SK-N-SH treated with all-trans-retinoic acid at 6 μM for 48 hours (cell line): Measurements from ENCODE around the gene MTCL3.

Experiments used
- ATAC-seq: fragments of 200-7000 bp; cut with Tn5 transposase; 3 replicates; pipeline ENCODE4 v1.9.1; 2020; ENCODE audit warnings: mild to moderate bottlenecking, moderate library complexity
- ARNTL ChIP-seq: fragments of 450-650 bp; formaldehyde crosslinking; IDR thresholded peaks from 2 replicates; pipeline ENCODE4 v1.5.0; 2020; ENCODE audit warnings: low read depth, mild to moderate bottlenecking, moderate library complexity, borderline replicate concordance
- BACH2 ChIP-seq: fragments of 250-450 bp; sonication (Bioruptor Pico); IDR thresholded peaks from 2 replicates; pipeline ENCODE4 v1.9.0; 2021; ENCODE audit warnings: mild to moderate bottlenecking, borderline replicate concordance
- CSDC2 ChIP-seq: fragments of 250-450 bp; sonication (Bioruptor Pico); IDR thresholded peaks from 2 replicates; pipeline ENCODE4 v1.5.0; 2020; ENCODE audit warnings: mild to moderate bottlenecking, moderate library complexity
- ESRRG ChIP-seq: fragments of 250-450 bp; sonication (Bioruptor Pico); IDR thresholded peaks from 2 replicates; pipeline ENCODE4 v1.6.1; 2021; ENCODE audit warnings: mild to moderate bottlenecking
- GLIS3 ChIP-seq: fragments of 250-450 bp; sonication (Bioruptor Pico); IDR thresholded peaks from 2 replicates; pipeline ENCODE4 v1.5.0; 2020; ENCODE audit warnings: mild to moderate bottlenecking, moderate library complexity
- ISL1 ChIP-seq: fragments of 250-450 bp; sonication (Bioruptor Pico); IDR thresholded peaks from 2 replicates; pipeline ENCODE4 v2.1.2; 2022; ENCODE audit warnings: mild to moderate bottlenecking, moderate library complexity
- OSR1 ChIP-seq: fragments of 250-450 bp; sonication (Bioruptor Pico); IDR thresholded peaks from 2 replicates; pipeline ENCODE4 v1.8.0; 2022; ENCODE audit warnings: moderate library complexity, mild to moderate bottlenecking, inconsistent platforms
- PATZ1 ChIP-seq: fragments of 250-450 bp; sonication (Bioruptor Pico); IDR thresholded peaks from 2 replicates; pipeline ENCODE4 v1.8.0; 2020; ENCODE audit warnings: mild to moderate bottlenecking, moderate library complexity, borderline replicate concordance
- PPARA ChIP-seq: fragments of 250-450 bp; sonication (Bioruptor Pico); IDR thresholded peaks from 2 replicates; pipeline ENCODE4 v1.5.0; 2020; ENCODE audit warnings: mild to moderate bottlenecking, borderline replicate concordance
- RARB ChIP-seq: fragments of 250-450 bp; sonication (Bioruptor Pico); IDR thresholded peaks from 2 replicates; pipeline ENCODE4 v1.8.0; 2021; ENCODE audit warnings: mild to moderate bottlenecking, moderate library complexity
- SNAI2 ChIP-seq: fragments of 250-450 bp; sonication (Bioruptor Pico); IDR thresholded peaks from 2 replicates; pipeline ENCODE4 v1.5.0; 2020; ENCODE audit warnings: mild to moderate bottlenecking, moderate library complexity
- TCF4 ChIP-seq: fragments of 250-450 bp; sonication (Bioruptor Pico); IDR thresholded peaks from 2 replicates; pipeline ENCODE4 v1.8.0; 2021; ENCODE audit warnings: mild to moderate bottlenecking, moderate library complexity, borderline replicate concordance
- TOX ChIP-seq: fragments of 250-450 bp; sonication (Bioruptor Pico); IDR thresholded peaks from 2 replicates; pipeline ENCODE4 v1.8.0; 2021; ENCODE audit warnings: mild to moderate bottlenecking, moderate library complexity, borderline replicate concordance
- TSHZ2 ChIP-seq: fragments of 250-450 bp; sonication (Bioruptor Pico); IDR thresholded peaks from 2 replicates; pipeline ENCODE4 v1.5.0; 2020; ENCODE audit warnings: mild to moderate bottlenecking, moderate library complexity
- ZFP3 ChIP-seq: fragments of 250-450 bp; sonication (Bioruptor Pico); IDR thresholded peaks from 2 replicates; pipeline ENCODE4 v1.5.0; 2020; ENCODE audit warnings: mild to moderate bottlenecking, moderate library complexity
- ZFP30 ChIP-seq: fragments of 450-650 bp; formaldehyde crosslinking; IDR thresholded peaks from 2 replicates; pipeline ENCODE4 v1.5.0; 2022; ENCODE audit warnings: mild to moderate bottlenecking, moderate library complexity
- ZNF565 ChIP-seq: fragments of 450-650 bp; formaldehyde crosslinking; conservative IDR thresholded peaks from 2 replicates; pipeline ENCODE4 v1.5.0; 2020; ENCODE audit warnings: low read depth, mild to moderate bottlenecking, moderate library complexity
- ZNF70 ChIP-seq: fragments of 450-650 bp; formaldehyde crosslinking; IDR thresholded peaks from 2 replicates; pipeline ENCODE4 v1.5.0; 2020; ENCODE audit warnings: mild to moderate bottlenecking, moderate library complexity
- ZNF8 ChIP-seq: fragments of 450-650 bp; formaldehyde crosslinking; IDR thresholded peaks from 2 replicates; pipeline ENCODE4 v1.5.0; 2020; ENCODE audit warnings: mild to moderate bottlenecking, moderate library complexity
- TF ChIP-seq, protein P1 (sequence below): fragments of 250-450 bp; sonication (Bioruptor Pico); IDR thresholded peaks from 2 replicates; pipeline ENCODE4 v1.5.1; 2020; ENCODE audit warnings: low read depth, mild to moderate bottlenecking, moderate library complexity
- TF ChIP-seq, protein P2 (sequence below): fragments of 250-450 bp; sonication (Bioruptor Pico); IDR thresholded peaks from 2 replicates; pipeline ENCODE4 v1.8.0; 2021; ENCODE audit warnings: low read depth, mild to moderate bottlenecking, moderate library complexity, borderline replicate concordance

Gene MTCL3

DNA sequence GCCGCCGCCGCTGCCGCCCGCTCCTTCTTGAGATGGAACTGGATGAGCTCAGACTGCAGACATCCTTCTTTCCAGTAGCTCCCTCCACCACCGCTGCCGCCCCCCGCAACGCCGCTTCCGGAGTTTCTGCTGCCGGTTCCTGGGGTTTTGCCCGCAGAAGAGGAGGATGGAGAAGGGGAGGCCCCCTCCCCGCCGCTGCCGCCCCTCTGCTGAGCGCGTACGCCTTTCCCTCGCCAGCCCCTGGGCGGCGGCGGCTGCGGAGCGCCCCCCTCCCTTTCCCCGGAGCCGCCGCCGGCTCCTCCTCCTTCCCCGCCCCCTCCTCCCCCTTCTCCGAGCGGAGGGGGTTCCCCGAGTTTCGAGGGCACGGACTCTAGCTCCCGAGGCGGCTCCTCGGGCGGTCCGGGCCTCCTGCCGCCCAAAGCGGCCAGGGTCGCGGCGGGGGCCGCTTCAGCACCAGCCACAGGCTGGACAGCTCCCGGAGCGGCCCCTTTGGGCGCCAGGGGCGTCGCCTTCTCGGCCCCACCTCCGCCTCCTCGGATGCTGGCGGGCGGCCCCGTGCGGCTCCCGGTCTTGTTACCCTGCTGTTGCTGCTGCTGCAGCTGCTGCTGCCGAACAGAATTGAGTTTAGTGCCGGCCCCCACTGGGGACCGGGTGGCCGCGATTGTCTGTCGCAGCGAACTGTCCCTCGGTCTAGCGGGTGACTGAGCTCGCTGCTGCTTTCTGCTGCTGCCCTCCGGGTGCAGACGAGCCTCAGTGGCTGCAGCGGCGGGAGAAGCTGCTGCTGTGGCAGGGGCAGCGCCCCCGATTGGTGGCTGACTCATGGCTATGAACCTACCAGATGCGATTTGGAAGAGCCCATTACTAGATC is 3.1 kb downstream of the MTCL3 start:
- TF ChIP-seq CSDC2 (CRISPR knock-in tag), result peak; percentile 13; the same call in 1 of the 2 replicates
- TF ChIP-seq ZNF565, result no peak
- peak; percentile 77 for ATAC-seq

DNA sequence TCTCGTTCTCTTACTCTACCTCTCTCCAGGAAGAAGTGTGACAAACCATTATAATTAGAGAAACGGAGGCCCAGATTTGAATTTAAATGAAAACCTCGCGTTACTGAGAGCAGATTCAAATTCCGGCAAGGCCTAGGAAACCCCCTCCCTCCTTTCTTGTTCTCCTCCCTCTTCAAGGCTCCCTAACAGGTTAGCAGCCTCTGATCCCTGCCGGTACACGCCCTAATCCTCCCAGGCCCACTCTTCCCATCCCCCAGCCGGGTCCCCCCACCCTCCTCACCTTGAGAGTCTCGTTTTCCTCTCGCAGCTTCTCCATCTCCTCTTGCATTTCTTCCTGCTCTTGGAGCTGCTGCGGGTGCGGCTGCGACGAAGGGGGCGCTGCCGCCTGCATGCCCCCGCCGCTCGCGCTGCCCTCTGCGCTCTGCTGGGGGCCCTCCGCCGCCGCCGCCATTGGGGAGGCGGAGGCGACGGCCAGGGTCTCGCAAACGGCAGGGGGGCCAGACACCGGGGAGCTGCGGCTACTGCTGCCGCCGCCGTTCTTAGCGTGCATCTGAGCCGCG is 3.8 kb downstream of the MTCL3 start:
- peak; percentile 17 for ATAC-seq
- TF ChIP-seq ZFP30, result no peak
- no peak for TF ChIP-seq PATZ1 (CRISPR knock-in tag)
- TF ChIP-seq, all 23 proteins: peak for 0

- no peak for ATAC-seq
- no peak for TF ChIP-seq ISL1
- no peak for TF ChIP-seq GLIS3
Observed at GRCh38 chr6:127514773-127515227, 4.3 kb downstream of the MTCL3 start.

DNA sequence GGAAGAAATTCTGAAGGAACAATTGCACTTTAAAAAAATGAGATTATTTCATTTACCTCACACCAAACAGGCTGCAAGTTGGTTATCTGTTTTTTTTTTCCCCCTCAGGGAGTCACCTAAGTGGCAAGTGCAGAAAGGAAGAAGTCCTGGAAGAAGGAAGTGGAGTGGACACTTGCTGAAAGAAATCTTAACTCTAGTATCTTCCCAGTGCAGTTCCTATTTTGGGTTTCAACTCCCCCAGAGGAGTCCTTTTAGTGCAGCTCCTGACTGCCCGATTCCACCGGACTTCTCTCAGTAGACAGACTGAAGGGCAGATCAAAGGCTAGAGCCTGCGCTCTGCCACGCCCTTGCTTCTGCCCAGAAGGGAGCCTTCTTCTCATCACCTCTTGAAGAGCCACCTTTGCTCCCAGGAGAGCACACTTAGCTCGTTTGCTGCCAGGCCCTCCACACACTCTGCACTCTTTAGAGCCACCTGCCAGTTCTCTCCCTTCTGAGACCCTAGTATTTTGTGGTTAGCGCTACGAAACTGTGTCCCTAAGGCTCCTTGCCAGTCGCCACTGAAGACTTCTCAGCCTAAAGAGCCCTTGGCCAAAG is 4.9 kb downstream of the MTCL3 start:
- no peak for ATAC-seq
- TF ChIP-seq PPARA (CRISPR knock-in tag), result no peak
- TF ChIP-seq, protein P1, sequence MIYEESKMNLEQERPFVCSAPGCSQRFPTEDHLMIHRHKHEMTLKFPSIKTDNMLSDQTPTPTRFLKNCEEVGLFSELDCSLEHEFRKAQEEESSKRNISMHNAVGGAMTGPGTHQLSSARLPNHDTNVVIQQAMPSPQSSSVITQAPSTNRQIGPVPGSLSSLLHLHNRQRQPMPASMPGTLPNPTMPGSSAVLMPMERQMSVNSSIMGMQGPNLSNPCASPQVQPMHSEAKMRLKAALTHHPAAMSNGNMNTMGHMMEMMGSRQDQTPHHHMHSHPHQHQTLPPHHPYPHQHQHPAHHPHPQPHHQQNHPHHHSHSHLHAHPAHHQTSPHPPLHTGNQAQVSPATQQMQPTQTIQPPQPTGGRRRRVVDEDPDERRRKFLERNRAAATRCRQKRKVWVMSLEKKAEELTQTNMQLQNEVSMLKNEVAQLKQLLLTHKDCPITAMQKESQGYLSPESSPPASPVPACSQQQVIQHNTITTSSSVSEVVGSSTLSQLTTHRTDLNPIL (CRISPR knock-in tag), result no peak
- TF ChIP-seq ZNF565, result no peak
- TF ChIP-seq CSDC2 (CRISPR knock-in tag), result no peak
- no peak for TF ChIP-seq ZNF70 (CRISPR knock-in tag)
- no peak for TF ChIP-seq PATZ1 (CRISPR knock-in tag)
- TF ChIP-seq TCF4 (CRISPR knock-in tag), result no peak
- no peak for TF ChIP-seq ESRRG (CRISPR knock-in tag)
- no peak for TF ChIP-seq RARB
- no peak for TF ChIP-seq OSR1
- TF ChIP-seq, protein P2, sequence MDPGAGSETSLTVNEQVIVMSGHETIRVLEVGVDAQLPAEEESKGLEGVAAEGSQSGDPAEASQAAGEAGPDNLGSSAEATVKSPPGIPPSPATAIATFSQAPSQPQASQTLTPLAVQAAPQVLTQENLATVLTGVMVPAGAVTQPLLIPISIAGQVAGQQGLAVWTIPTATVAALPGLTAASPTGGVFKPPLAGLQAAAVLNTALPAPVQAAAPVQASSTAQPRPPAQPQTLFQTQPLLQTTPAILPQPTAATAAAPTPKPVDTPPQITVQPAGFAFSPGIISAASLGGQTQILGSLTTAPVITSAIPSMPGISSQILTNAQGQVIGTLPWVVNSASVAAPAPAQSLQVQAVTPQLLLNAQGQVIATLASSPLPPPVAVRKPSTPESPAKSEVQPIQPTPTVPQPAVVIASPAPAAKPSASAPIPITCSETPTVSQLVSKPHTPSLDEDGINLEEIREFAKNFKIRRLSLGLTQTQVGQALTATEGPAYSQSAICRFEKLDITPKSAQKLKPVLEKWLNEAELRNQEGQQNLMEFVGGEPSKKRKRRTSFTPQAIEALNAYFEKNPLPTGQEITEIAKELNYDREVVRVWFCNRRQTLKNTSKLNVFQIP, result no peak
- TF ChIP-seq ZNF8 (CRISPR knock-in tag), result no peak
- no peak for TF ChIP-seq SNAI2 (CRISPR knock-in tag)
- no peak for TF ChIP-seq ARNTL (CRISPR knock-in tag)
- TF ChIP-seq ISL1, result no peak
- TF ChIP-seq ZFP3 (CRISPR knock-in tag), result no peak
- TF ChIP-seq BACH2 (CRISPR knock-in tag), result no peak
- TF ChIP-seq TOX (CRISPR knock-in tag), result no peak
- TF ChIP-seq GLIS3, result no peak
- no peak for TF ChIP-seq TSHZ2 (CRISPR knock-in tag)
